IPS-18a (cell line): Measurements from ENCODE around the gene SVIL.

Experiments used
- H3K27ac ChIP-seq: one replicate; pipeline ENCODE4 v1.5.1; 2013; ENCODE audit warnings: low read length
- H3K27me3 ChIP-seq: one replicate; pipeline ENCODE4 v1.6.1; 2013; ENCODE audit warnings: mild to moderate bottlenecking, low read length; ENCODE audit not compliant: control insufficient read depth, insufficient read depth
- H3K36me3 ChIP-seq: one replicate; pipeline ENCODE4 v1.6.1; 2013; ENCODE audit warnings: low read depth, low read length; ENCODE audit not compliant: control insufficient read depth
- H3K4me1 ChIP-seq: one replicate; pipeline ENCODE4 v1.6.1; 2013; ENCODE audit warnings: low read depth, low read length; ENCODE audit not compliant: control insufficient read depth
- H3K4me3 ChIP-seq: one replicate; pipeline ENCODE4 v1.5.1; 2013; ENCODE audit warnings: low read length
- H3K9ac ChIP-seq: one replicate; pipeline ENCODE4 v1.6.1; 2013; ENCODE audit warnings: mild to moderate bottlenecking, low read length, moderate library complexity
- H3K9me3 ChIP-seq: one replicate; pipeline ENCODE4 v1.6.1; 2013; ENCODE audit warnings: low read depth, low read length; ENCODE audit not compliant: control insufficient read depth

The SVIL gene

GRCh38 chr10:29666201-29666600, 31.4 kb upstream of the SVIL start:
- Histone ChIP-seq H3K27ac (no peak overlapping the region), H3K36me3 (no peaks in the 10 kb centered on the region), H3K9ac (no peak overlapping the region), H3K27me3 (no peaks in the 10 kb centered on the region), H3K4me1 (peaks cover 19% of the 10 kb centered on the region), H3K4me3 (no peak overlapping the region), H3K9me3 (no peaks in the 10 kb centered on the region)

DNA sequence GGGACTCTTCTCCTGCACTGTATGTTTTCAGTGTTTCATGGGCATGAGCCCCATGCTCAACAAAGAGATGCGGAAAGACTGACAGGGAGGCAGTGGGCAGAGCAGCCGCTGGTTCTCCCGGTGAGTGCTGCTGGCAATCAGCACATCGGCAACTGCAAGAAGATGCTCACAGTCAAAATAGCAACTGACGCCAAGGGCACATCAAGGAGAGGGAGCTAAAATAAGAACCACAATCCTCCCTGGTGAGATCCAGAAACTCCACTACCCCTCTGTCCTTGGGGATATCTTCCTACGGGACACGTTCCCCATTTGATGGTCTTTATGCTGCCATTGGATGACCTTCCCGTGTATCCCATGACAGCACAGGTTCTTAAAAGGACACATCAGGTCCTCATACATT, 28.9 kb upstream of the SVIL start:
- no peak overlapping the region for H3K4me3 ChIP-seq
- no peaks in the 10 kb centered on the region for H3K27me3 ChIP-seq
- H3K4me1 ChIP-seq, result peaks cover 21% of the 10 kb centered on the region

DNA sequence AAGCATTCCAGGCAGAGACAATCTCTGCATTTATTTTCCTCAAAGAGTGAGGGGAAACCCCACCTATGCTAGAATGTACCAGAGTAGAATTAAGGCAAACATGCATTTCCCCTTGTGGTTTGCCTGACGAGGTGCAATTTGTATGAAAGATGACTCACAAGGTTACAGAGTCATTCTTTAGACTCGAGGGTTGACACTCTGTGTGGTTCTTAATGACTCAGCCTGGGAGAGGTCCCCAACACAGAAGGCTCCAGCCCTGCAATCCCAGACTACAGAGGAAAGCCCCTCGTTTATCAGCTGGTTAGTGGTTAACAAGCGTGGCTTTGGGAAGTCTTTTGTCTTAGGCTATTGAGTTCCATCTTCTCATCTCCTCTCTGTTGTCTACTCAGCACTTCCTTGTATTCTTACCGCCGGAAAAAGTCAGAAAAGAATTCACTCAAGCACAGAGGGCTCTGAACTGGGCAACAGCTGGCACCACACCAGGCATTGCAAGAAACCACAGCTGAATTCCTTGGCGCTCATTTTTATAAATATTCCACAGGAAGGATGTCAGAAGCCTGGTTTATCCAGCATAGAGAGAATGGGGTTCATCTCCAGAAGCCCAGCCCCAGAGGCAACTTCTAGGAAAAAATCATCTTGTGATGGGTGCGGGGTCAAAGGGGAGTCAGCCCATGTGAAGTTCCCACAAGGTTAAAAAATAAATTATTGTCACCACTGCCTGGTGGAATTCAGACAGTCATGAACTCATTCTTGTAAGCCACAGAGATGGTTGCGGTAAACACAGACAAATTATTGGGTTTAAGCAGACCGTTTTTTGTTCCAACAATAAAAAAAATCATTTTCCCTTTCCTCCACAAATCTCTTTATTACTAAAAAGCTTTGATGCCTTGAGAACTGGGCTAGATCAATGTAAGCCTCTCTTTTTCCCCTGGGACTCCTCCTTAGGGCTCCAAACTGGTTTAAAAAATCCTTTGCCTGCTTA, 24.5 kb upstream of the SVIL start:
- H3K9ac ChIP-seq, result no peak overlapping the region
- no peaks in the 10 kb centered on the region for H3K9me3 ChIP-seq
- H3K27ac ChIP-seq, result no peak overlapping the region
- no peak overlapping the region for H3K4me3 ChIP-seq
- H3K4me1 ChIP-seq, result peaks cover 5% of the 10 kb centered on the region
- peaks cover 9% of the 10 kb centered on the region for H3K36me3 ChIP-seq
- no peaks in the 10 kb centered on the region for H3K27me3 ChIP-seq

More for the DNA sequence above, 28.9 kb upstream of the SVIL start:
- no peaks in the 10 kb centered on the region for H3K9me3 ChIP-seq
- H3K36me3 ChIP-seq, result no peaks in the 10 kb centered on the region
- H3K27ac ChIP-seq, result no peak overlapping the region
- H3K9ac ChIP-seq, result no peak overlapping the region

DNA sequence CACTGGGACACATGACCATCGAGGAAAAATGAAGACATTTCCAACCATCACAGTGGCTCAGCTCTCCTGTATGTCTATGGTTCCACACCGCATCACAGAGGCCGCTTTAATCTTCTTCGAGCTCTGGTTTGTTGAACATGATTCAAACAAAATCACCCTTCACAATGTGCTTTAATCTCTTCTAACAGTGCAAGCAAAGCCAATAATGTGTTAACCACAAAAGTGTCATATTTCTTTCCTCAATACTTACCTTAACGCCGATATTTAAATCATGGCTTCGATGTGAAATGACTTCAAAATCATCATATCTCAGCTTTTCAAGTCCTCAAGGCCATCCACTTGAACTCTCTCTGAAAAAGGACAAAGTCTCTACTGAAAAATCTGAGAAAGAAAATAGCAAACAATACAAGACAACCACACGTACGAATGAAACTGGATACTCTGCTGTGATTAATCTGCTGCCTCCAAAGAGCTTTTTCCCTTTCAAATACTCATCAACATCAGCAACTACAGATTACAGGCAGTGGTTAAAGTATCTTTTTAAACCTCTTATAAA, 23.0 kb upstream of the SVIL start:
- no peak overlapping the region for H3K9ac ChIP-seq
- H3K9me3 ChIP-seq, result no peaks in the 10 kb centered on the region
- peaks cover 5% of the 10 kb centered on the region for H3K4me1 ChIP-seq
- H3K27me3 ChIP-seq, result no peaks in the 10 kb centered on the region
- H3K36me3 ChIP-seq, result peaks cover 9% of the 10 kb centered on the region
- H3K27ac ChIP-seq, result no peak overlapping the region
- no peak overlapping the region for H3K4me3 ChIP-seq

DNA sequence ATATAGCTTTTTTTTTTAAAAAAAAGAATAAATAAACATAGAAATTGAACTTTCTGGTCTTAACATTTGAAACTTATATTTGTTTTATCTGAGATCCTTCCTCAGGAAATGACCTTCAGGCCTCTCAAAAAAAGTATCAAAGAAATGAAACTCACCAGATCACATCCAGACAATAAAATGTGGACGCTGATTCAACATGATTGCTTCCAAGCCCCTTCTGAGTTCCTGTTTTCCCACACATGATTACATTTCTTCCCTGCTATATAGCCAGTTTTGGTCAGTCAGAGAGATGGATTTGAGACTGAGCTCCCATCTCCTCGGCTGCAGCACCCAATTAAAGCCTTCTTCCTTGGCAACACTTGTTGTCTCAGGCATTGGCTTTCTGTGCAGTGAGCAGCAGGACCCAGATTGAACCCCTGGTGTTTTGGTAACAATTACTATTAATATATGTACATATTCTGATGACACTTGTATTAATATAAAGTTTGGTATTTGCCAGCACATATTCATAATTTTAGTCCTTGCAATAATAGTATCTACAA, 21.8 kb upstream of the SVIL start:
- Histone ChIP-seq H3K4me1 (peaks cover 5% of the 10 kb centered on the region), H3K4me3 (no peak overlapping the region), H3K27ac (no peak overlapping the region), H3K9ac (no peak overlapping the region), H3K27me3 (no peaks in the 10 kb centered on the region), H3K36me3 (peaks cover 9% of the 10 kb centered on the region), H3K9me3 (no peaks in the 10 kb centered on the region)

DNA sequence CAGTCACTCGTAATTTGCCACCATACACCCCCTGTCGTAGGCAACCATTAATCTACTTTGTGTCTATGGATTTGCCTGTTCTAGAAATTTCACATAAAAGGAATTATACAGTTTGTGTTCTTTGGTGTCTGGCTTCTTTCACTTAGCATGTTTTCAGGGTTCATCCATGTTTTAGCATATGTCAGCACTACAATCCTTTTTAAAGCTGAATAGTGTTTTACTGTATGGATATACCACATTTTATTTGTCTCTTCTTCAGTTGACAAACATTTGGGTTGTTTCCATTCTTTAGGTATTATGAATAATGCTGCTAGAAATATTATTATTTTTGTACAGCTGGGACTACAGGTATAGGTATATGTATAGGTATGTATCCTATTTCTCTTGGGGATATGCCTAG, 17.4 kb upstream of the SVIL start:
- H3K4me3 ChIP-seq, result no peak overlapping the region
- H3K9ac ChIP-seq, result no peak overlapping the region
- H3K27me3 ChIP-seq, result no peaks in the 10 kb centered on the region
- H3K27ac ChIP-seq, result no peak overlapping the region
- H3K36me3 ChIP-seq, result peaks cover 4% of the 10 kb centered on the region
- peaks cover 11% of the 10 kb centered on the region for H3K4me1 ChIP-seq
- no peaks in the 10 kb centered on the region for H3K9me3 ChIP-seq

DNA sequence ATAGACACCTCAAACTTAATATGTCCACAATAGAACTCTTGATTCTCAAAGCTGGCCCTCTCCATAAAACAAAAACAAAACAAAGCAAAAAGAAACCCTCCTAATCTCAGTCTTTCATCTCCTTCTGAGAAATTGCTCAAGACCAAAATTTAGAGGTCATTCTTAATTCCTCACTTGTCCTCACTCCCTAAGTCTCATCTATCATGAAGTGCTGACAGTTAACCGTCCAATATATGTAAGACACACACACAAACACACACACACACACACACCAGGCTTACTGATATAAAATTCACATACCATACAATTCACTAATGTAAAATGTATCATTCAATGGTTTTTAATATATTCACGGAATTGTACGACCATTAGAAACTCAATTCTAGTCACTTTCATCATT, 17.0 kb upstream of the SVIL start:
- Histone ChIP-seq H3K9me3 (no peaks in the 10 kb centered on the region), H3K27ac (no peak overlapping the region), H3K4me1 (peaks cover 11% of the 10 kb centered on the region), H3K27me3 (no peaks in the 10 kb centered on the region), H3K36me3 (no peaks in the 10 kb centered on the region), H3K9ac (no peak overlapping the region), H3K4me3 (no peak overlapping the region)

DNA sequence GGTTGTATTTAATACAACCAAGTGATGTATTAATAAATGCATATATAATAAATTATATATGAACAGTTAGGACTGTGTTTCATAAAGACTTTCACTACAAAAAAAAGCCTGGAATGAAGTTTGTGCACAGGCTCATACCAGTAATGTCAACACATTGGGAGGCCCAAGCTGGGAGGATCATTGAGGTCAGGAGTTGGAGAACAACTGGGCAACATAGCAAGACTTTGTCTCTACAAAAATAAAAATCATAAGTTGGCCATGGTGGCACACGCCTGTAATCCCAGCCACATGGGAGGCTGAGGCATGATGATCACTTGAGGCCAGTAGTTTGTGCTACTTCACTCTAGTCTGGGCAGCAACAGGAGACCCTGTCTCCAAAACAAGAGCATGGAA, 15.8 kb upstream of the SVIL start:
- no peak overlapping the region for H3K27ac ChIP-seq
- H3K27me3 ChIP-seq, result no peaks in the 10 kb centered on the region
- peaks cover 11% of the 10 kb centered on the region for H3K4me1 ChIP-seq

DNA sequence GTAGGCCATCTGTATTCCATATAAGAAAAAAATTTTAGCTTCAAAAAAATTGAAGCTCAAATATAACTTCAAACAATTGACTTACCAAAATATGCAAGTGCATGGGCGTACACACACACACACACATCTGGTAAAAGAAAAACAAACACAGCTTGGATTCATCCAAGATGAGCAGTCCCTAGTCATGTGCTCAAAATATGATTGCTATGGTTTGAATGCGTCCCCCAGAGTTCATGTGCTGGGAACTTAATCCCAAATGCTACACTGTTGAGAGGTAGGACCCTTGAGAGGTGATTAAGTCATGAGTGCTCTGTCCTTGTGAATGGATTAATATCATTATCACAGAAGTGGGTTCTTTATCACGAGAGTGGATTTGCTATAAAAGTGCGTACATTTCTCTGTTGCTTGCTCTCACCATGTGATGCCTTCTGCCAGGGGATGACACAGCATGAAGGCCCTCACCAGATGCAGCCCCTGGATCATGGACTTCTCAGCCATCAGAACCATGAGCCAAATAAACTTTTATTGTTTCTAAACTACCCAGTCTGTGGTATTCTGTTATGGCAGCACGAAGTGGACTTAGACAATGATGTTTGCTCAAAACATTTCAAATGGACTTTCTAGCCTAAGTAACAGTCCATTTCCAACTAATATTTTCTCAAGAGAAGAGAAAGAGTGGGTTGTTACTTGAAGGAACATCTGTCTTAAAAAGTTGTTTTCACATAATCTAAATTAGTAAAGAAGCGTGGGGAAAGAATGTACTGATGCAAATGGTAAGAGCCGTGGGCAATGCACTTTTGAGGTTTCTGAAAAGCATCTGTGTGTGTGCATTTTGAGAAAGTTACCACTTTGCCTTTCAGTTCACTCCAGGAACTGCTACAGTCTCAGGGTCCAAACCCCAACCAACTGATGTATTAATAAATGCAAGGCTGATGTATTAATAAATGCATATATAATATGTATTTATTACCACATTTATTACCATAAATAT, 15.1 kb upstream of the SVIL start:
- Histone ChIP-seq H3K9ac (no peak overlapping the region), H3K4me3 (no peak overlapping the region), H3K27ac (no peak overlapping the region), H3K4me1 (peaks cover 11% of the 10 kb centered on the region), H3K9me3 (no peaks in the 10 kb centered on the region), H3K27me3 (no peaks in the 10 kb centered on the region), H3K36me3 (no peaks in the 10 kb centered on the region)

More for the DNA sequence above, 15.8 kb upstream of the SVIL start:
- H3K36me3 ChIP-seq, result no peaks in the 10 kb centered on the region
- no peaks in the 10 kb centered on the region for H3K9me3 ChIP-seq
- H3K9ac ChIP-seq, result no peak overlapping the region
- H3K4me3 ChIP-seq, result no peak overlapping the region

DNA sequence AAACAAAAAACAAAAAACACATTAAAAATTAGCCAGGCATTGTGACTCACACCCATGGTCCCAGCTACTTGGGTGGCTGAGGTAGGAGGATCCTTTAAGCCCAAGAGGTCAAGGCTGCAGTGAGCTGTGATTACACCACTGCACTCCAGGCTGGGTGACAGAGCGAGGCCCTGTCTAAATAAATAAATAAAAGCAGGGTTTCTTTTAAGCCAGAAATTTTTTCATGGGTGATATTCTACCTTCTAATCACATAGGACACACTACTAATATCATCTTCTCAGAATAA, 14.2 kb upstream of the SVIL start:
- H3K27ac ChIP-seq, result no peak overlapping the region
- H3K36me3 ChIP-seq, result no peaks in the 10 kb centered on the region
- H3K27me3 ChIP-seq, result no peaks in the 10 kb centered on the region
- H3K4me1 ChIP-seq, result peaks cover 17% of the 10 kb centered on the region
- H3K4me3 ChIP-seq, result no peak overlapping the region
- H3K9ac ChIP-seq, result no peak overlapping the region
- no peaks in the 10 kb centered on the region for H3K9me3 ChIP-seq
